ENCODE results near the gene RPS6KA4. TPM values are rescaled to one million over a fixed set of nuclear protein-coding genes. Genes with fewer than 3 reads are reported as not detected.

The RPS6KA4 gene
- total RNA-seq, 1 donor from 2014 or later: 31.3 TPM

GRCh38 chr11:64348383-64349024 is 10.5 kb upstream of the RPS6KA4 start:
- DNase-seq (ENCODE audit: low spot score): no peak

- DNase-seq (ENCODE audit: low spot score): no peak
Measured at GRCh38 chr11:64349025-64349387, 10.0 kb upstream of the RPS6KA4 start.

- no peak for DNase-seq (ENCODE audit: low spot score)
Measured at GRCh38 chr11:64349404-64349803, 9.6 kb upstream of the RPS6KA4 start.

- DNase-seq (ENCODE audit: low spot score): no peak
Measured at GRCh38 chr11:64351136-64351631, 7.8 kb upstream of the RPS6KA4 start.

GRCh38 chr11:64352099-64352994 is 6.6 kb upstream of the RPS6KA4 start:
- DNase-seq (ENCODE audit: low spot score): no peak

GRCh38 chr11:64352995-64353714 is 5.8 kb upstream of the RPS6KA4 start:
- DNase-seq (ENCODE audit: low spot score): no peak

GRCh38 chr11:64353715-64354506 is 5.1 kb upstream of the RPS6KA4 start:
- DNase-seq (ENCODE audit: low spot score): no peak

GRCh38 chr11:64355078-64355940 is 3.7 kb upstream of the RPS6KA4 start:
- peak; percentile 86 for DNase-seq (ENCODE audit: low spot score)

GRCh38 chr11:64356498-64357411 is 2.2 kb upstream of the RPS6KA4 start:
- DNase-seq (ENCODE audit: low spot score): no peak

GRCh38 chr11:64357446-64357845 is 1.5 kb upstream of the RPS6KA4 start:
- DNase-seq (ENCODE audit: low spot score): no peak

- DNase-seq (ENCODE audit: low spot score): no peak
Measured at GRCh38 chr11:64357904-64358535, 942 bp upstream of the RPS6KA4 start.

GRCh38 chr11:64358536-64358906 is 441 bp upstream of the RPS6KA4 start:
- no peak for DNase-seq (ENCODE audit: low spot score)

GRCh38 chr11:64359712-64360445 is 917 bp downstream of the RPS6KA4 start:
- no peak for DNase-seq (ENCODE audit: low spot score)

- no peak for DNase-seq (ENCODE audit: low spot score)
Measured at GRCh38 chr11:64360448-64360921, 1.5 kb downstream of the RPS6KA4 start.

- no peak for DNase-seq (ENCODE audit: low spot score)
Measured at GRCh38 chr11:64361659-64362058, 2.7 kb downstream of the RPS6KA4 start.

- no peak for DNase-seq (ENCODE audit: low spot score)
Measured at GRCh38 chr11:64362339-64362738, 3.4 kb downstream of the RPS6KA4 start.

GRCh38 chr11:64364435-64364834 is 5.5 kb downstream of the RPS6KA4 start:
- DNase-seq (ENCODE audit: low spot score): no peak

GRCh38 chr11:64364911-64365310 is 5.9 kb downstream of the RPS6KA4 start:
- no peak for DNase-seq (ENCODE audit: low spot score)

Measured in ureter (tissue), 1 donor.